GM10847 (cell line): ENCODE data around the gene USP48.

Experiments used
- POLR2A ChIP-seq: IDR thresholded peaks from 2 replicates; pipeline ENCODE4 v1.6.1; 2011; ENCODE audit not compliant: insufficient read length; ENCODE audit errors: extremely low read depth

The USP48 gene

DNA sequence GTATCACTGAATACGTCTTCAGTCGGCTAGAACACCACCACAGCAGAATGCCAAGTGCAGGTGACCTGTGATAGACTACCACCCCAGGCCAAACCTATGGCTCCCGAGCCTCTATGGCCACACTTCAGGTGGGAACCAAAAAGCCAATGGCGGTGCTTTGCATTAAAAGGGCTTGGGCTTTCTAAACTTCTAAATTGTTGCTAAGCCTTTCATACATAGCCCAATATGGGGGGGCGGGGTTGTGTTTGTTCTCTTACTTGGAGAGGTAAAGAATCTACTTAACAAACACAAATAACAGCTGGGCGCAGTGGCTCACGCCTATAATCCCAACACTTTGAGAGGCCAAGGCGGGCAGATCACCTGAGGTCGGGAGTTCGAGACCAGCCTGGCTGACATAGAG lies 19.7 kb downstream of the USP48 start:
- TF ChIP-seq POLR2A, result no peak

DNA sequence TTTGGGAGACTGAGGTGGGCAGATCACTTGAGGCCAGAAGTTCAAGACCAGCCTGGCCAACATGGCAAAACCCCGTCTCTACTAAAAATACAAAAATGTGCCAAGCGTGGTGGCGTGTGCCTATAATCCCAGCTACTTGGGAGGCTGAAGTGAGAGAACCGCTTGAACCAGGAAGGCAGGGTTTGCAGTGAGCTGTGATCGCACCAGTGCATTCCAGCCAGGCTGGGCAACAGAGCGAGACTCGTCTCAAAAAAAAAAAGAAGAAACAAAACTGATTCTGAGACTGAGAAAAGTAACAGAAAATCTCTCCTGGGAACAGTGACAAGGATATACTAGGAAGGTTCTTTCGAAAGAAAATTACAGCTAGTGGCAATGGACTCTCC lies 20.9 kb downstream of the USP48 start:
- no peak for TF ChIP-seq POLR2A

DNA sequence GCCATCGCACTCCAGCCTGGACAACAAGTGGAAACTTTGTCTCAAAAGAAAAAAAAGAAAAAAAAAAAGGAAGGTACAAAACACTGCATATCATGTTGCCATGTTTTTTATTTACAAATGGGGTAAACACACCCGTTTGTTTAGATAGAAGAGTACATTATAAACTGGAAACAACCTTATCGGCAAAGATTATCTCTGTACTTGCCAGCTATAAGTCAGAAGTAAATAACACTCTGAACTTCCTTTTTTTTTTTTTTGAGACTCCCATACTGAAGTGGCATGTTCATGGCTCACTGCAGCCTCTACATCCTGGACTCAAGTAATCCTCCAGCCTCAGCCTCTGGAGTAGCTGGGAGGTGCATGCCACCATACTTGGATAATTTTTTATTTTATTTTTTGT lies 21.9 kb downstream of the USP48 start:
- no peak for TF ChIP-seq POLR2A

DNA sequence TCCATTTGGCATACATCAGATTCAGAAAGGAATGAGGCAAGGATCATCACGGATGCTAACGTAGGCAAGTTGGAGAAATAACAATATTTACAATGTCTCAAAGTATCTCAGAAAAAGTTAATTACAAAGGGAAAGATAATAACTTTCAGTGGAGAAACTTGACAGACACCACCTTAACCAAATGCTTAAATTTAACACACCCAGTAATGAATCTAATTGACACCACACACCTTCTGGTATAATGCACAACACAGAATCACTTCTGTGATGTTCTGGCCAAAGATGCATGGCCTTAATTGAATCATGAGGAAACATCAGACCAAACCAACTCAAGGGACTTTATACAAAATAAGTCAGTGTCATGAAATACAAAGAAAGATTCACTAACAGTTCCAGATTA lies 23.1 kb downstream of the USP48 start:
- TF ChIP-seq POLR2A, result no peak

DNA sequence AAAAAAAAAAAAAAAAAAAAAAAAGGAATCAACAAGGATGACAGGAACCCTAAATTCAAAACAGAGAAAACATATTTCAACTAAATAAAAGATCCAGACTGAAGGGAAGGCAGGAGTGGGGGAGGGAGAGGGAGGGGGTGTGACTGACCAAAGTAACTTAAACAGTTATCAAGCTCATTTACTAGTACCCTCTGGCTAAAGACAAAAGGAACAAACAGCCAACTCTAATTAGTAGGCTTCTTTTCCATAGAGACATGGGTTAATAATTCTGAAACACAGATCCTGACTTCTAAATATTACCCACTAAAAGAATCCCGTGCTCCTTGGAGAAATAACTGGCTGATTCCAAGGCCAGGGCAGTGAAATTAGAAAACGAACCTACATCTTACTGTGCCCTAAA lies 23.8 kb downstream of the USP48 start:
- TF ChIP-seq POLR2A, result no peak

DNA sequence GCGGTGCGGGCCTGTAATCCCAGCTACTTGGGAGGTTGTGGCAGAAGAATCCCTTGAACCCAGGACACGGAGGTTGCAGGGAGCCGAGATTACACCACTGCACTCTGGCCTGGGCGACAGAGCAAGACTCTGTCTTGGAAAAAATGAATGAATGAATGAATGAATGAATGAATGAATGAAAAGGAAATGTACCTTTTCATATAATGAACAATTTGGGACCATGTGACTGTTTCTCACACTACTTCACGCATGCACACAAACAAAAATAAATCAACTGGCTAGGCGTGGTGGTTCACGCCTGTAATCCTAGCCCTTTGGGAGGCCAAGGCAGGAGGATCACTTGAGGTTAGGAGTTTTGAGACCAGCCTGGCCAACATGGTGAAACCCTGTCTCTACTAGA lies 24.3 kb downstream of the USP48 start:
- TF ChIP-seq POLR2A, result no peak

DNA sequence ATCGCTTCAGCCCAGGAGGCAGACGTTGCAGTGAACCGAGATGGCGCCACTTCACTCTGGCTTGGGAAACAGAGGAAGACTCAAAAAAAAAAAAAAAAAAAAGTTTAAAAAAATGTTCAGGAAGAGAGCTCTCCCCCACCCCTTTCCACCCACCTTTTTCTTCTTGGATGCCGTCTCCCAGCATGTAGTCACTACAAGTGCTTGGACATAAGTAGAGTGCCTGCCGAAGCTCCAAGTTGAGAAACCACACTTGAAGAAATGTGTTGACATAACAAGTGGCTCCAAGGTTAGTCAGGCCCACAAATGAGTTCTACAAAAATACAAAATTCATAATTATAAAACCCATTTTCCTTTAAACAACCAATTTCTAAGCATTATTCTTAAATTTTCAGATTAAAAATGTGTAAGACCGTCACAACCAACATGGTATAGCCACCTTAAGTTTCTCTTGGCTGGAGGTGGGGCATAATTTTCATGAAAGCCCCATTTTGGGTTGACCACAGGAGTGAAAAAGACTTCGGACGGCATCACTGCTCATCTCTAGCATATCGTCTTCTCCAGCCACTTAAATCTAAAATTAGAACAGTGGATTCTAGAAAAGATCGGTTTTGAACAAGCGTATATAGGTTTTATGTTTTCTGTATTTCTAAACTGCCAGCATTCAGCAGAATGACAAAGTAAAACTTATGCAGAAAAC lies 26.4 kb downstream of the USP48 start:
- no peak for TF ChIP-seq POLR2A

DNA sequence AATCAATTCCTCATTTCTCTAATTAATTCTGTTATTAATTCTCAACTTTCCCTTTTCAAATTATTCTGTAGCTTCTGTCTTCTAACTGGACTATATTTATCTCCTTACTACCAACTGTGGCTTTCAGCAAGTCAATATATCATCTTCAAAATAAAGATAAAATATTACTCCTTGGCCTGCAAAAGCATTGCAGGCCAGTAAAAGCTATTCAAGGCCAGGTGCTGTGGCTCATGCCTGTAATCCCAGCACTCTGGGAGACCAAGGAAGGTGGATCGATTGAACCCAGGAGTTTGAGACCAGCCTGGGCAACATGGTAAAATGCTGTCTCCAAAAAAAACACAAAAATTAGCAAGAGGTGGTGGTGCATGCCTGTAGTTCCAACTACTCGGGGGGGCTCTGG lies 27.9 kb downstream of the USP48 start:
- TF ChIP-seq POLR2A, result no peak

DNA sequence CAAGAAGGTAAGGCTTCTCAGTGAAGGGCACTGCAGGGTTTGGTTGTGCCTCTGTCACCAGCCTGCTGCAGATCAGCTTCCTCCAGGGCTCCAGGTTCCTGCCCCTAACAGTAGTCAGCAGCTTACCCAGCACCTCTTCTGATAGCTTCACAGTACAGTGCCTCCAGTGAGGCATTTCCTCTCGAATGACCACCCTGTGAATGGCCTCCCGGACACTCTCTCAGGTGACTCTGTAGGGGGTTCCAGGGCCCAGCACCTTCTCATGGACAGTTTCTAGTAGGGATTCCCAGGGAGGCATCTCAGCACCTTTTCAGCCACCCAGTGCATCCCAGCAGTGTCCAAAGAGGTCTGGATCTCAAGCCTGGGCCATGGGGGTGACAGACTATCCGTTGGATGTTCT lies 28.4 kb downstream of the USP48 start:
- TF ChIP-seq POLR2A, result no peak

DNA sequence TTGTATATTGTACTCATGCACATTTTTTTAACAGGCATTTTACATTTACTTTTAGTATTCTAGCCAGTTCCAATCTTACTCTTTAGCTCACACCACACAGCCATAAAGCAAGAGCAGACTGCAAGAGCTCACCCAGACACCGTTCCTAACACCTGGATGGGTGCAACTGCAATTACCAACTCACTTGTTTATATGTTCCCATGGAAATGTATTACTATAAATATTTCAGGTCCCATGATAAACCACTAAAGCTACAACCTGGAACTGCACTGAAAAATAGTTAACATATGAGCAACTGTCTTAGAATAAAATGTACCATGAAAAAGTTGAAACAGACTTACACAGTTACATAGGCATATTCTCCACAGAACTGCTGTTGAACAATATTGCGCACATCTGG lies 30.8 kb downstream of the USP48 start:
- TF ChIP-seq POLR2A, result no peak

DNA sequence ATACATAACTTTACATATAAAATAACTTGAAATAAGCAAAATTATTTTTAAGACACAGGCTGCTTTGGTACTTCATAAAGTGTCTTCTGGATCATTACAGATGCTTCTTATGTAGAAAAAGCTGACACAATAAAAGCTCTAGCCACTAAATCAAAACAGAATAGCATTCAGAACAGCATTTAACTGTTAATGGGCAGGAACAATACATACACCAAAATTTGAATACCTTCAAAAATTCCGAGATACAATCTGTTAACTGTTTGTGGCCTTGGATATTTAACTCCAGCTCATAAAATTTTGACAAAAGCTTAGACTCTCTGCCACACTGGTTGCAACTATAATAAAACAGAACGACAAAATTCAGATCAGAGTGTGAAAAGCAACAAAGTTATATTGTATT lies 31.7 kb downstream of the USP48 start:
- TF ChIP-seq POLR2A, result no peak

DNA sequence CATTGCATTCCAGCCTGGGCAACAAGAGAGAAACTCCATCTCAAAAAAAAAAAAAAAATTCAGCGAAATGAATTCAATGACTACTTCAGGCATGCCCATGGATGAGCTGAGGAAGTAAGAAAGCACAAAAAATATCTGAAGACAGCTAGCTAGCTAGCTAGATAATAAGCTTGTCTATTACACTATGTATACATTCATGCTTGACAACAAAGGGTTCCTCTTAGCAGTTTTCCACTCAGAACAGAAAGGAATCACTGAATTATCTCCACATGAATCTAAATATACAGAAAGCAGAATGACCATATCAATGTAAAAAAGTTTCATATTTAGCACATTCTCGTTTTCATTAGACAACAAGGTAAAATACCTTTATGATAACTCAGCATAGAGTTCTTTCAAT lies 32.1 kb downstream of the USP48 start:
- TF ChIP-seq POLR2A, result no peak

DNA sequence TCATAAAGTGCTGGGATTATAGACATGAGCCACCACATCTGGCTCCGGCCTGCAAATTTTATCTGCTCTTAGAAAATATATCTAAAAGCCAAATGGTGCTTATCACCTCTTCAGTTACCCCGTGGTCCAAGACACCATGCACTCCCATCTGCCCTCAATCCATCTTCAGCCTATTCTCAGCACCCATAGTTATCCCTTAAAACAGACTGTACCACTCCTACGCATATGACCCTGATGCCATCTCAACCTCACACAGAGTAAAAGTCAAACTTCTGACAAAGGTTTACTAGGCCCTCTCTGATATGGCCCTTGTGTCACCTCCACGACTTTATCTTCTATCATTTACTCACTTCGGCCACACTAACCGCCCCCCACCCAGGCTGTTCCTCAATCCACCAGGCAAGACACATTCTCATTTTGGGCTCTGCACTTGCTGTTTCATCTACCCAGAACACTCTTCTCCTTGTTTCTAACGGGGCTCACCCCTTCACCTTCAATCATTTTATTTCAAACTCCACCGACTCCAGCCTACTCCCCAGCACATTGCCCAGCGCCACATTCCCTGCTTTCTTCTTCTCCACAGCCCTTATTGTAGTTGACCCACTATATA lies 33.0 kb downstream of the USP48 start:
- TF ChIP-seq POLR2A, result no peak

DNA sequence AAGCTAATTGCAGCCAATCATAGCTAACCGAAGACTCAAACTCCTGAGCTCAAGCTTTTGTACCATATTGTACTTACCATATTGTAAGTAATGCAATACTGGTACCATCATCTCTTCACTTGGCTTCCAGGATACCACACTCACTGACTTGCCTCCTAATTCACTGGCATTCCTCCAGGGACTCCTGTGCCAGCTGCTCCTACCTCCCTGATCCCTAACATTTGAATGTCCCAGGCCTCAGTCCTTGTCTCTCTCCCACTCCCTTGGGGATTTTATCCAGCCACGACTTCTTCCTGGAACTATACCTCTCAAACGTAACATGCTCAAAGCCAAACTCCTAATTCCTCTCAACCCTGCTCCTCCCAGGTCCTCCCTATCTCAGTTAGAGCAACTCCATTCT lies 33.8 kb downstream of the USP48 start:
- TF ChIP-seq POLR2A, result no peak

DNA sequence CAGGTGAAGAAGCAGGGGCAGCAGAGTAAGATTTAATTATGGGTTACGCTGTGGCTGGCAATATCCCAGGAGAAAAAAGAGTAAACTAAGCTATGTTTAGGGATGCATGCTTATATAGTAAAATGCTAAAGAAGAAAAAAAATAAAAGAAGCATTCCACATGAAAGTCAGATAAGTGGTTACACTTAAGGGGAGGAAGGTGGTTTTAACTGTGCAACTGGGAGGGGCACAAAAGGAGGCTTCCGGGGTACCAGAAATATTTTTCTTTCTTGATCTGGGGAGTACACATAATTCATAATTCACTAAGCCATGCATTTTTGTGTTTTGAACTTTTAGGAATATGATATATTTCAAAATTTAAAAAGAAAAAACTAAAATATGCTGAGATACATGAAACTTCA lies 39.5 kb downstream of the USP48 start:
- no peak for TF ChIP-seq POLR2A

DNA sequence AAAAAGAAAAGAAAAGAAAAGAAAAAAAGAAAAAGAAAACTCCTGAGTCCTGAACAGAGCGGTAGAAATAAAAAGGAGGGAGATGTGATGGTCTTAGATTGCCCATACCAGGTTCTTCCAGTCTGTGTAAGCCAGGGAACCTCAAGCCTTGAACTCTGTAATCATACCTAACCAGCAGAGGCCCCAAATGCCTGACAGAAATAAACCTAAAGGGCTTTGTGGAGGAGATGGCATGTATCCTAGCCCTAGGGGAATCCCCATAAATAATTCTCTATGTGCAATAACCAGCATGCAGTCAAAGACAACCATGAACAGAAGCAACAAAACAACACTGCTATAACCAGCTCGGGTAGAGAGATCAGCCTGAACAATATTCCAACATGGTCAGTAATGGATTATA lies 40.4 kb downstream of the USP48 start:
- no peak for TF ChIP-seq POLR2A

DNA sequence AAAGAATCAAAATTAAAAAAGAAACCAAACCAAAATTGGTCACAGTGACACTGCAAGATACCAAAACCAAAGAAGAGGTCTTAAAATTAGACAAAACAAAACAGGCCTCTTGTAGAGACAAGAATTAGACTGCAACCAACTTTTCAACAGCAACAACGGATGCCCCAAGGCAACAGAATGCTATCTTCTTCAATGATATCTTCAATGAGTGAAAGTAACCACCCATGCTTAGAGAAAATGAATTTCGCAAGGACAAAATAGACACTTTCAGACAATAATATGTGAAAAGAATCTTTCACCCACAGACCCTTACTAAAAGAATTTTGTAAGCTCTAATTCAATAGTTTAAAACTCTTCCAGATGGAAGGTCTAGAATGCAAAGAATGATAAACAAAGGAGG lies 41.7 kb downstream of the USP48 start:
- TF ChIP-seq POLR2A, result no peak
